HUDEP-2 (cell line): ENCODE results near the gene SORL1.

Experiments used
- DNase-seq, 76 experiments: peaks; one replicate each; lab custom pipeline; 2025; ENCODE audit not compliant: unreplicated experiment in 76 of 76; lab: John Stamatoyannopoulos, UW

SORL1 gene

DNA sequence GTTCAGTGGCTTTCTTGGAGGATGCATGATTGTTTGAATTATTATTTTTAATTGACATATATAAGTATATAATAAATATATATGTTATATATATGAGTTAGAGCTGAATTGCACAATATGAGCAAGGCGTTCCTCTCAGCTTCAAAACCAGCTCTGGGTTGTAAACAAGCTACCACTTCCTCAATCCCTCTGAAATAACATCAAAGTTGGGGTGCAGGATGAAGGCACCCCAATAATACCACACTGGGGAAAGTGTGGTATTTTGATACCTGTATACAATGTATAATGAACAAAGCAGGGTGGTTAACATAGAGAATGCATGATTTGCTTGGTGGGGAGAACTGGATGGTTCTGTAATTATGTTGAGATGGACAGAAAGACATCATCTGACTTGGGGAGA is 1.7 kb upstream of the SORL1 start:
- no peak for DNase-seq

DNA sequence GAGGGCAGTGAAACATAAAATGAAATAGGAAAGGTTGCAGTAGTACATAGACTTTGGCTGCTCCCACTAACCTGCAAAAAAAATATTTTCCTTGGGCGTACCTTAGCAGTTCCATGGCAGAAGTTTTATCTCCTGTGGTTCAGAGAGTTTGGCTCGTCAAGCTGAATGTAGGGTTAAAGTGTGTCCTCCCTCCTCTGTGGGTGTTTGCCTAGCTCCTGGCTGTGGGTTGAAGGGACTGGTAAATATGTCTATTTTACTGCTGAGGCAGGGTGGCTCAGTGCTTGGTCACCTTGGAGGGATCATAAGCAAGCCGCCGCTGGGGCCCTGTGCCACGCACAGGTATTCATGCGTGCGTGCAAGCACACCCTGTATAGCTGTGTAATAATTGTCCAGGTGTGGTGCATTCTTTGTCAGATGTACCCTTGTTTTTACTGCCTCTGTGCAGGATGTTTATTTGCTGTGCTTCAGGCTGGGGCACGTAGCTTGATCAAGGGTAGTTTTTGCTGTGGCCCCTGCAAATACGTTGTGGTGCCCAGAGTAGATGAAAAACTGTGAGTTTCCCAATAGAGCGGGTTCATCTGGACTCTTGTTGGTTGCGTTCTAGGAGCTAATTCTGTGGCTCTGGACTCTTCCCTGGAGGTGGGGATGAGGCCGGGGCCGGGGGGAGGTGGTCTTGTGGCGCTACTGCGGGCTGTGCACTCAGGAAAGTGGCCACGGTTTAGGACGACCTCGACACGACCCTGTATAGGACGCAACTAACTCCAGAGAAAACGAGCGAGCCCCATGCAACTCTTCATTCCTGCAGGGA is 732 bp upstream of the SORL1 start:
- no peak for DNase-seq

DNA sequence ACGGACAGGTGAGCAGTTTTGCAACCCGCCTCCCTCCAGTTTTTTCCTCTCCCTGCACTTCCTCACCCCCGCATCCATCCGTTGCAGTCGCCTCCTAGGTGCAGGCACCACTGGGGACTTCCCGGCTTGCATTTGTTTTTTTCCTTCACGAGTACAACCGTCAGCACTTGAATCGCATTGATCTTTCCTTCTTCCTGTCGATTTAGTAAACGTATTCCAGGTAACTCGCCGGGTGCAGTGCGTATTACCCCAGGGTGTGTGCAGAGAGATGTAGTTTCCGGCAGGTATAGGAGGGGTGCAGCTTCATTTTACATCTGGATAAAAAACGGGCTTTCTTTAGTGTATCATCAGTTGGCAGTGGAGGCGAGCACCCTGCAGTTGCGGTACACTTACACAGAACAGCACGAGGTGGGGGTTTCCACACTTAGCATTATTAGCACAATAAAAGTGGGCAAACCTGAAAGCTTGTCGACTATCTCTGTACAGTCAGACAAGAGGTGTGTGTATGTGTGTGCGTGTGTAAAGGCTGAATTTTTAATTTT is 566 bp downstream of the SORL1 start, which contains the start of gene SORL1-AS1:
TSS of gene SORL1-AS1 (minus strand) at position 359 of the 542 bp plus-strand sequence.
- DNase-seq: no peak

GRCh38 chr11:121453589-121454299 is 1.6 kb downstream of the SORL1 start:
- no peak for DNase-seq

DNA sequence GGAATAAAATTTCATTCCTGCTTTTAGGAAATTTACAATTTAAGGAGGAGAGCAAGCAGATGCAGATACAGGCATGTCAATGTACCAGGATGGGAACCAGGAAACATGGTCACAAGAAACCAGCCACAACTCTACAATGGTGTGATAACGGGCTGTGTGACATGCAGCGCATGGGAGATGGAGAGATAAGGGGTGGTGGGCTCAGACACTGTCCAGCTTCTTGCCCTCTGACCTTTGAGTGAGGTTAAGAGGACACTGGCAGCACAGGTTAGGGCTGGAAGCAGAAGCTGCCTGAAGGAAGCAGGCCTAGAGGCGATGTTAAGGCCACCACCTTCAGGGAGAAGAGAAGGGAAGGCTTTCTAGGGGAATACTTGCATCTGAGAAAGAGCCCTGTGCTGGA is 3.0 kb downstream of the SORL1 start:
- DNase-seq: no peak

DNA sequence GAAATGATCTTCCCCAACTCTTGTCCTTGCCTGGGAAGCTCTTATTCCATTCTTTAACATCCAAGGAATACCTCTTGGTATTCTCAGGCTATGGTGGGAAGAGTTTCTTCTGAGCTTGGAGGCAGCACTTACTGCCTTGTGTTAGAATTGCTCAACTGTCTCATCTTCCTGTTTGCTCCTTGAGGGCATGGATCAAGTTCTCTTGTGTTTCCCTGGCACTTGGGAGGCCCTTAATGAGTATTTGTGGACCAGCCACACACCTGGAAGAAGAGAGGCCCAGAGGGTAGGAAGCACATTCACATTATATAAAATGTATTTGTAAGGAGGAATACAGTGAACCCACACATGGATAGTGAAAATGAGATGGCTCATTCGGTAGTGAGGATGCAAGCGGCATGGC is 4.0 kb downstream of the SORL1 start:
- no peak for DNase-seq

- no peak for DNase-seq
These were observed 4.8 kb downstream of the SORL1 start for GRCh38 chr11:121456816-121457431.

- no peak for DNase-seq
These were observed 6.4 kb downstream of the SORL1 start for GRCh38 chr11:121458551-121458950.

GRCh38 chr11:121459413-121460017 is 7.4 kb downstream of the SORL1 start:
- no peak for DNase-seq

DNA sequence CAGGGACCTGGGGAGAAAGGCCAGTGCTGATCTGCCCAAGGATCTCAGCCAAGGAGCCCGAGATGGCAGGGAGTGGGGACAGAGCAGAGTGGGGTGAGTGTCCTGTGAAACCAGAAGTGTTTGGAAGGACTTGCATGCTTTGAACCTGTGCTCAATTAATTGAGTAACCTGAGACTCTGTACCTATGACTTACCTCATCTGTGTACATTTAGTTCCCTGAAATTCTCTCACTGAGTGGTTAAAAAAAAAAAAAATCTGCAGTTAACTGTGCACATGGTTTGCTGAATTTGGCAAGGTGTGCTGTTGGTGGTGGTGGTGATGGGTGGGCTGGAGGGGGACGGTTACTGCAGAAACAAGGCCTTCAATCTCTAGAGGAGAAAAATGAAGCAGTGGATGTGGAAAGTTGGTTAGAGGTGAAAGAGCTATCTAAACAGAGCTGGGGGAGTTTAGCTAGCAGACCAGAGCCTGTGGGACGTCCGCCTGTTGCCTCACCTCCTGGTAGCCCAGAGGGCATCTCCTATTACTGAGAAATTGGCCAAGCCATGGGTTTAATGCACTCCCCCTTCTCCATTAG is 8.9 kb downstream of the SORL1 start:
- no peak for DNase-seq

DNA sequence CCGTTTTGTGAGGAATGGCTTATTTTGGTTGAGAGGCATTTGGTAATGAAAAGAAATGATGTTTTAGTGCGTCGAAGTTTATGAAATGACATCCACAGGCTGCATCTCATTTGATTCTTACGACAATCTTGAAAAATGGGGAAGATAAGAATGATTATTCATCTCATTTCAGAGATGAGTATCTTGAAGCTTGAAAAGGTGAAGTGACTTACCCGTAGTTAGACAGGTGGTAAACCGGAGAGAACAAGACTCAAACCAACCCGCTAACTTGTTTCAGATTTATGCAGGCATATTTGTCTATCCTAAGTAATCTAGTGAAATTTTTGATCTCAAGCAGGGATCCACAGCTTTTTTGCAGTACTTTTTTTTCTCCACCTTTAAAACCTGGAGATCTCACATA is 9.7 kb downstream of the SORL1 start:
- DNase-seq: no peak

DNA sequence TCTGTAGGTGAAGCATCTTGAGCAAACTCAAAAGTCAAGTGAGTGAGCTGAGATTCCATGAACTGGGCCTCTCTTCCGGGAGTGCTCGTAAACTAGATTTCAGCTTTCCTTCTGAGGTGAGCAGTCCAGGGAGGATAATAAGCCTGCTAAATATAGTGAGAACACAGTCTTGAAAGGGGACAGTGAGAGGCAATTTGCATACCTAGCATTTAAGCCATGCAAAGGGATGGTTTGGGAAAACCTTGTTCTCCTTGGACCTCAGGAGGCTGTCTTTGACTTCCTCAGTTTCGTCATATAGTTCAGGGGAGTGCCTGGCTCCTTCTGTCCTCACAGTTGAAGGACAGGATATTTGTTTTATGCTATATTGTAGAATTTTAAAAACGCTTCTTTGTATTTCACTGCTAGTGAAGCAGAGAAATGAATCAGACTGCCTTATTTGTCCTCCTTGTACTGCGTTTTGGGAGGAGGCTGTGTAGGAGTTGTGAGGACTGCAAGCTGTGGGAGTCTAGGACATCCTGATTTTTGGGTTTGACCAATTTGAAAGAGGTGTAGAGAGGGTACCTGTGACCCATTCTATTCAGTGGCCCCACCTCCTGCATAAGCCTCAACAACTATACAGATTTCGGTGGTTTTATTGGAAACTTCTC is 11.7 kb downstream of the SORL1 start:
- DNase-seq: no peak

DNA sequence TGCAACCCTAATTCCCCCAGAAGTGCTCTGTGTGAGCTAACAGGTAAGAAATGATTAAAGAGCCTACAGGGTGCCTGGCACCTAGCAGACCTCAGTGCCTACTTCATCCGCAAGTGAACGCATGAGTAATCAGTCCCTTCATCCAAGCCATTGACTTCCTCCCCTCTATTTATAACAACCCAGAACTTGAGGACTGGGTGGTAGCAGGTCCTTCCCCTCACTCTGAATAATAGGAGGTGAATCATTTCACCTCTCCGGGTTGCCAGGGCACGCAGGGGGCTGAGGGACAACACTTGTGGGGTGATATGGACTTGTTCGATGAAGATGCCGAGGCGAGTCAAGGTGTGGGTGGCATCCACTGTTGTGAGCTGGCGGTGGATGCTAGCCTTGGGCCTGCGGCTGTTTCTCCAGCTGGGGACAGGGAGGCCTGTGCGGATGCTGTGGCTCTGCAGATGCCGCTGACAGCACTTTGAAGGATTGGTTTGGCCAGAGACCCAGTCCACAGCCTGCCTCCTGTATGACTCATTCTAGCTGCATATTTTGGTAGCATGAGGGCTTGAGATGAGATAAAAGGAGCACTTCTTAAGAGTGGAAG is 12.3 kb downstream of the SORL1 start:
- DNase-seq: peak in 5 of 76 experiments; percentile 2 to 12 (median 10)

DNA sequence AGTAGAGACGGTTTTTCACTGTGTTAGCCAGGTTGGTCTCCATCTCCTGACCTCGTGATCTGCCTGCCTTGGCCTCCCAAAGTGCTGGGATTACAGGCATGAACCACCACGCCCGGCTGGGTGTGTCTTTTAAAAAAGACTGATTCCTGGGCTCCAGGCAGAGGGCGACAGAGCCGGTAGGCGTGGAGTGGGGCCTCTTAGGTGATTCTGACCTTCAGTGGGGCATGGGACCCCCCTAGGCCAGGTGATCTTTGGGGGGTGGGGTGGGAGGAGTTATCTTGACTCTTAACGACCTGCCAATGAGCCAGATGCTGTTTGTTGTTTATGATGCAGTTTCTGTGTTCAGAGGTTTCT is 13.6 kb downstream of the SORL1 start:
- DNase-seq: no peak

DNA sequence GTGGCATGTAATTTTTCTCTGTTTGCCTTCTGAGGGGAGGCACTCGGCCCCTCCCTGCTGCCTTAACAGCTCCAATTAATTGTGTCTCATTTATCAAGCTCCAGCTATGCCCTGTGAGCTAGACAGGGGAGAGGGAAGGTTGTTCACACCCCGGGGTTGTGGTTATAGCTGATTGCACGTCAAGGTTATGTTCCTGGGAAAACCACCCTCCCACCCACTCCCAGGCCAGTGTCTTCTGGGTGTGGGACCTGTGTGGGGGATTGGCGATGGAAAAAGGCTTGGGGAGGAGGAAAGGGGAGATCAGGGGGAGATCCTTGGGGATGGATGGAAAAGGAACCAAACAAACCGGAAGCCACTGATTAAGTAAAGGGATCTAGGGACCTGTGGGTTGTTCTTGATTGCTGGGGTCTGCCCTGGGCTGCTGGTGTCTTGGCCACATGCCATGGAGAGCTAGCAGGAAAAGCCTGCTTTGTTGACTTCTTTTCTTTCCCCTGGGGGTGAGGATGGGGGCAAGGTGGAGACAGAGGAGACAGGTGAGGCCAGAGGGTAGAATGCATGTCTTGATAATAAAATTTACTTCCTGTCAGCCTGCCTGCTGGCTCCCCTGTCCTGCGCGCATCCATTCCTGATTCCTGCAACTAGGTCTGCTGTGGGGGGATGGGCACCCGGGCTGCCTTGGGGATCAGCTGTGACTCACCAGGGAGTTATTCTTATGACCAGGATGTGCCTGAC is 14.1 kb downstream of the SORL1 start:
- no peak for DNase-seq

DNA sequence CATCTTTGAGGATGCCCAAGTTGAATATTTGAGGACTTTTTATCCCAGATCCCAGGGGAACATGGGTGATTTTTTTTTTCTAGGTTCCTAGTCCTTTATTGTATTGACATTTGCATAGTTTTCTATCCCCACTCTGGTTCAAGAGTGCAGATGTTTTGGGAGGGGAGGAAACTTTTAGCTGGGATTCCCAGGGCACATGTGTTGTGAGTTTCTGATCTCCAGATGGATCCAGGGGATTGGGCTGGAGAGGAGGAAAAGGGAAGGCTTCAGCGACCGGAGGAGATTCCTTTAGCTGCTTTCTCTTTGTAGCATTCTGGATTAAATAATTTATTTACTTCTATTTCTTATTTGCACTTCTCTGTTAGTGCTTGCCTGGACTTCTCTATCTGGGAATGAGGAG is 15.4 kb downstream of the SORL1 start:
- no peak for DNase-seq

DNA sequence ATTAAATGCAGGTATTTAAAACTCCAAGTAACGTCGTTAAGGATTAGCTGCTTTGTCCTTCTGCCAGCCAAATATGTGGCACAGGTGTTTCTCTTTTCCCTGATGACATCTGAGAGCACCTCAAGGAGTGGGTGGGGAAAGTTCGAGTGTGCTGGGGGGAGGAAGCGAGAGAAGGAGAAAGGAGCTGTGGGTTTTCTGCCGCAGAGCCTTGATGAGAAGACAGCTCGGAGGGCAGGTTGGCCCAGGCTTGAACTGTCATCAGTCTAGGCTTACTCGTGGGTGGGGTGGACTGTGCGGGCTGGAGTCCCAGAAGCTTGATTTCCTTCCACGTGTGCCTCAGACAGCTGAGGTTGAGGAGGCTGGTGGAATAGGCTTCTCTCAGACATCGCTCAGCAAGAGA is 15.9 kb downstream of the SORL1 start:
- DNase-seq: no peak

DNA sequence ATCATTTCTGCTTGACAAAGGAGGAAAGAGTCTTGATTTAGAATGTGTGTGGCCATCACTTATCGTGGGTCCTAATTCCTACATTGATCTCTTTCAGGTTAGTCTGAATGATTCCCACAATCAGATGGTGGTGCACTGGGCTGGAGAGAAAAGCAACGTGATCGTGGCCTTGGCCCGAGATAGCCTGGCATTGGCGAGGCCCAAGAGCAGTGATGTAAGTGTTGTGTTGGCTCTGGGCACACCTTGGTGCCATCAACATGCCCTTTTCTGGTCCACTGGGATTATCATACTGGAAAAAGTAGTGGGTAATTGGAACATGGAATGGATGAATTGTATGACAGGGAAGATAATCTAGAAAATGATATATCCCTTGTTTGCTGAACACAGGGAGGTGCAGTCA is 17.8 kb downstream of the SORL1 start:
- DNase-seq: no peak

DNA sequence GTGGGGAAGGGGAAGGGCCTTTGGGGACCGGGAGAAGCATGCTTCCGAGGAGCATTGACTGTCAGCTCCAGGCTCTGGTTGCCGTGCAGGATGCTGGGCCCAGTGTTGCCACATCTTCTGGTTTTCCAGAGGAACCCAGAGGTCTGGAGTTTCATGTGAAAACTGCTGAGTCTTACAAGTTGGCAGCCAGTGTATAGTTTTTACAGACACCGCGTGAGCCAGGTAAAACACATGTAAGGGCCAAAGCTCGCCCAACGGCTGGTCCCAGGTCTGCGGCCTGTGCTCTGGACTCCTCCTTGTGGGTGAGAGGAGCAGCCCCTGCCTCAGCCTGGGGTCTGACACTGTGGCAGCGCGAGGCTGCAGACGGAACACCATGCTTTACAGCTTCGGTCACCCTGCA is 19.1 kb downstream of the SORL1 start:
- no peak for DNase-seq
